Measurements from ENCODE around the gene B3GNT5.

Gene B3GNT5

DNA sequence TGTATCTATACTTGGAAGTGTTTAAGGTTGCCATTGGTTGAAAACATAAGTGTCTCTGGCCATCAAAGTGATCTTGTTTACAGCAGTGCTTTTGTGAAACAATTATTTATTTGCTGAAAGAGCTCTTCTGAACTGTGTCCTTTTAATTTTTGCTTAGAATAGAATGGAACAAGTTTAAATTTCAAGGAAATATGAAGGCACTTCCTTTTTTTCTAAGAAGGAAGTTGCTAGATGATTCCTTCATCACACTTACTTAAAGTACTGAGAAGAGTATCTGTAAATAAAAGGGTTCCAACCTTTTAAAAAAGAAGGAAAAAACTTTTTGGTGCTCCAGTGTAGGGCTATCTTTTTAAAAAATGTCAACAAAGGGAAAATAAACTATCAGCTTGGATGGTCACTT, 19.7 kb downstream of the B3GNT5 start:
- Histone ChIP-seq H3K9ac (ENCODE audit: insufficient read length) (no peak overlapping the region), H3K4me3 (no peak overlapping the region), H3K9me3 (ENCODE audit: low read depth, low read length) (no peaks in the 10 kb centered on the region), H3K27ac (no peak overlapping the region), H3K36me3 (ENCODE audit: insufficient read depth, low read length) (peaks cover 25% of the 10 kb centered on the region)
- no peak for DNase-seq (ENCODE audit: low read depth, low spot score)
- TF ChIP-seq FOXP2 (optimal IDR thresholded peaks at IDR 0.05; ENCODE audit: control extremely low read depth, extremely low read length, insufficient read depth) (no peak), POLR2AphosphoS5 (IDR thresholded peaks at IDR 0.05; ENCODE audit: borderline replicate concordance, low read depth, low read length) (no peak), EZH2 (IDR thresholded peaks at IDR 0.05) (no peak)

GRCh38 chr3:183274609-183275008, 21.6 kb downstream of the B3GNT5 start:
- Histone ChIP-seq H3K27ac (peak overlapping the region; percentile 74), H3K9me3 (ENCODE audit: low read depth, low read length) (no peaks in the 10 kb centered on the region), H3K36me3 (ENCODE audit: insufficient read depth, low read length) (peaks cover 20% of the 10 kb centered on the region), H3K4me3 (no peak overlapping the region), H3K9ac (ENCODE audit: insufficient read length) (no peak overlapping the region)
- no peak for TF ChIP-seq POLR2AphosphoS5 (IDR thresholded peaks at IDR 0.05; ENCODE audit: borderline replicate concordance, low read depth, low read length)
- no peak for TF ChIP-seq EZH2 (IDR thresholded peaks at IDR 0.05)
- TF ChIP-seq FOXP2 (optimal IDR thresholded peaks at IDR 0.05; ENCODE audit: control extremely low read depth, extremely low read length, insufficient read depth) = no peak
- no peak for DNase-seq (ENCODE audit: low read depth, low spot score)

DNA sequence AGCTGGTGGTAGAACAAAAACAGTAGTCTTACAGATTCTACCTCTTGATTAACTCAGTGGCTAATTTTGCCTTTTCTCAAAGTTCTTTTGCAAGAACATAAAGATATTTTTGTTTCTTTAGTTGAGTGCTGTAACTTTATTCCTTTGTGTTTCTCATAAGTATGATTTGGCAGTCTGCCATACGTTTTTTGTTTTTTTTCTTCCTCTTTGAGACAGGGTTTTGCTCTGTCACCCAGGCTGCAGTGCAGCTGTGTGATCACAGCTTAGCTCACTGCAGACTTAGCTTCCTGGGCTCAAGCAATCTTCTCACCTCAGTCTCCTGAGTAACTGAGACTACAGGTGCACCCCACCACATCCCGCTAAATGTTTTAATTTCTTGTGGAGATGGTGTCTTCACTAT, 22.4 kb downstream of the B3GNT5 start:
- TF ChIP-seq EZH2 (IDR thresholded peaks at IDR 0.05) = no peak
- no peak; the same call in 1 of the 2 replicates for TF ChIP-seq POLR2AphosphoS5 (IDR thresholded peaks at IDR 0.05; ENCODE audit: borderline replicate concordance, low read depth, low read length)
- no peak for TF ChIP-seq FOXP2 (optimal IDR thresholded peaks at IDR 0.05; ENCODE audit: control extremely low read depth, extremely low read length, insufficient read depth)
- H3K9me3 ChIP-seq (ENCODE audit: low read depth, low read length) = no peaks in the 10 kb centered on the region
- H3K27ac ChIP-seq = peak overlapping the region; percentile 74
- no peak for DNase-seq (ENCODE audit: low read depth, low spot score)
- no peak overlapping the region for H3K9ac ChIP-seq (ENCODE audit: insufficient read length)
- peaks cover 12% of the 10 kb centered on the region for H3K36me3 ChIP-seq (ENCODE audit: insufficient read depth, low read length)
- peak overlapping the region; percentile 14; the same call in 1 of the 2 replicates for H3K4me3 ChIP-seq

DNA sequence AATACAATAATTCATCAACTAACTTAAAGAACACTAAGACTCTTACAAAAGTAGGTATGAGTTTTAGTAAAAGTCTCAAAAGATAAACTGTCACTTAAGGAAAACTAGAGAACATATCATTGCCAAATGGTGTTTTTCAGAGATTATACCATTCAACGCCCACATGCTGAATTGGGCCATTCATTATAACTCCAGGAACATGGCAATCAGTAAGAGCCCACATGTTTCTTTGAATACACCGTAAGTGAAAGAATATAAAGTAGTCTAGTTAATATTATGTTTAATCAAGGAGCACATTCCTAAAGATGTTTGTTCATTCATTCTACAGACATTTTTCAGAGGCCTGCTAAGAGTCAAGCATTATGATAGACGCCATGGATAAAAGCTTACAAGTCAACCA, 22.9 kb downstream of the B3GNT5 start:
- Histone ChIP-seq H3K4me3 (no peak overlapping the region), H3K36me3 (ENCODE audit: insufficient read depth, low read length) (peaks cover 7% of the 10 kb centered on the region), H3K9me3 (ENCODE audit: low read depth, low read length) (no peaks in the 10 kb centered on the region), H3K9ac (ENCODE audit: insufficient read length) (no peak overlapping the region), H3K27ac (peak overlapping the region; percentile 74)
- TF ChIP-seq EZH2 (IDR thresholded peaks at IDR 0.05) (no peak), POLR2AphosphoS5 (IDR thresholded peaks at IDR 0.05; ENCODE audit: borderline replicate concordance, low read depth, low read length) (no peak)
- no peak for DNase-seq (ENCODE audit: low read depth, low spot score)

GRCh38 chr3:183277260-183277659, 24.2 kb downstream of the B3GNT5 start:
- DNase-seq (ENCODE audit: low read depth, low spot score) = no peak
- H3K4me3 ChIP-seq = no peak overlapping the region
- H3K27ac ChIP-seq = no peak overlapping the region

GRCh38 chr3:183278479-183279088, 25.5 kb downstream of the B3GNT5 start:
- no peak for DNase-seq (ENCODE audit: low read depth, low spot score)

More at GRCh38 chr3:183277260-183277659, 24.2 kb downstream of the B3GNT5 start:
- no peaks in the 10 kb centered on the region for H3K9me3 ChIP-seq (ENCODE audit: low read depth, low read length)
- no peak overlapping the region for H3K9ac ChIP-seq (ENCODE audit: insufficient read length)
- TF ChIP-seq POLR2AphosphoS5 (IDR thresholded peaks at IDR 0.05; ENCODE audit: borderline replicate concordance, low read depth, low read length) (no peak), EZH2 (IDR thresholded peaks at IDR 0.05) (no peak), FOXP2 (optimal IDR thresholded peaks at IDR 0.05; ENCODE audit: control extremely low read depth, extremely low read length, insufficient read depth) (no peak)
- H3K36me3 ChIP-seq (ENCODE audit: insufficient read depth, low read length) = 0 out of 2 replicates have a peak, but pooled peaks cover 3% of the 10 kb centered on the region

GRCh38 chr3:183279371-183279770, 26.3 kb downstream of the B3GNT5 start:
- no peaks in the 10 kb centered on the region for H3K9me3 ChIP-seq (ENCODE audit: low read depth, low read length)
- TF ChIP-seq EZH2 (IDR thresholded peaks at IDR 0.05) = no peak
- no peak for TF ChIP-seq FOXP2 (optimal IDR thresholded peaks at IDR 0.05; ENCODE audit: control extremely low read depth, extremely low read length, insufficient read depth)
- no peak for TF ChIP-seq POLR2AphosphoS5 (IDR thresholded peaks at IDR 0.05; ENCODE audit: borderline replicate concordance, low read depth, low read length)
- no peaks in the 10 kb centered on the region for H3K36me3 ChIP-seq (ENCODE audit: insufficient read depth, low read length)
- no peak for DNase-seq (ENCODE audit: low read depth, low spot score)
- no peak overlapping the region for H3K27ac ChIP-seq
- no peak overlapping the region for H3K9ac ChIP-seq (ENCODE audit: insufficient read length)
- no peak overlapping the region for H3K4me3 ChIP-seq

More at GRCh38 chr3:183278479-183279088, 25.5 kb downstream of the B3GNT5 start:
- Histone ChIP-seq H3K4me3 (no peak overlapping the region), H3K27ac (no peak overlapping the region), H3K36me3 (ENCODE audit: insufficient read depth, low read length) (0 out of 2 replicates have a peak, but pooled peaks cover under 1% of the 10 kb centered on the region), H3K9ac (ENCODE audit: insufficient read length) (no peak overlapping the region), H3K9me3 (ENCODE audit: low read depth, low read length) (no peaks in the 10 kb centered on the region)
- no peak for TF ChIP-seq EZH2 (IDR thresholded peaks at IDR 0.05)
- TF ChIP-seq FOXP2 (optimal IDR thresholded peaks at IDR 0.05; ENCODE audit: control extremely low read depth, extremely low read length, insufficient read depth) = no peak
- no peak for TF ChIP-seq POLR2AphosphoS5 (IDR thresholded peaks at IDR 0.05; ENCODE audit: borderline replicate concordance, low read depth, low read length)

GRCh38 chr3:183281126-183281797, 28.2 kb downstream of the B3GNT5 start:
- Histone ChIP-seq H3K36me3 (ENCODE audit: insufficient read depth, low read length) (no peaks in the 10 kb centered on the region), H3K4me3 (no peak overlapping the region), H3K9me3 (ENCODE audit: low read depth, low read length) (no peaks in the 10 kb centered on the region), H3K27ac (no peak overlapping the region), H3K9ac (ENCODE audit: insufficient read length) (no peak overlapping the region)
- DNase-seq (ENCODE audit: low read depth, low spot score) = no peak
- TF ChIP-seq EZH2 (IDR thresholded peaks at IDR 0.05) = no peak
- TF ChIP-seq POLR2AphosphoS5 (IDR thresholded peaks at IDR 0.05; ENCODE audit: borderline replicate concordance, low read depth, low read length) = no peak
- no peak for TF ChIP-seq FOXP2 (optimal IDR thresholded peaks at IDR 0.05; ENCODE audit: control extremely low read depth, extremely low read length, insufficient read depth)

All from SK-N-MC (cell line).